CD4-positive, alpha-beta T cell treated with Interleukin-15 for 4 hours (primary cell): ENCODE results near the gene KCND3.
A peak's percentile ranks its signal among the peaks of the same experiment; 100 is the strongest.

Experiments
- DNase-seq: peaks from one replicate; pipeline ENCODE4 v3.0.0-alpha.2; 2020; ENCODE audit warnings: low spot score

Gene KCND3

GRCh38 chr1:111729946-111730681 is 259.4 kb downstream of the KCND3 start:
- no peak for DNase-seq

DNA sequence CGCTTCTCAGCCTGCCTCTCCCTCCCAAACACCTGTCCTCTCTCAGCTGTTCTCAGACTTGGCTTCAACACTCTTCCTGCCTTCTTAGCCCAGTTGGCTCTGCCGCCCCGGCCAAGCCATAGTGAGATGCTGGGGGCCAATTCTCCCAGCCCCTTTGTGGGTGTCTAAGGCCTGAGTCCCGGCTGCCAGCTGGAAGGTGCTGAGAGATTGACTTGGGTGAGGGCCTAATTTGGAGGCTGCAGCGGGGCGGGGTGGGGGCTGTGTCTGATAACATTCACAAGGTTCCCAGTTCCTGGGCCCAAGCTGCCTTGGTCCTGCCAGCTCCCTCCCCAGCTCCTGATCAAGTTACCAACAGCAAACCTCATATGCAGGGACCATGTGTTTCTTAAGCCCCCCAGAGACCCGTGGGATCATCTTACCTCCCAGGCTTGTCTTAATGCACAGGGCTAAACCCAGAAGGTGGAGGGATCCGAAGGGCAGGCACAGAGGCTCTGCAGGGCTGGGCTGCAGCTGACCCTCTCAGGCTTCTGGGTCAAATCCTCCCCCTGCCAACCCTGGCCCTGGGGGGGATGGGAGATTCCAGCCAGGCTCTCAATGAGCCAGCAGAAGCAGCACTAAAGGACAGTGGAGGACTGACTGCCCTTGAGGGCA is 260.1 kb downstream of the KCND3 start:
- no peak for DNase-seq

- no peak for DNase-seq
Measured at GRCh38 chr1:111727056-111727455, 262.4 kb downstream of the KCND3 start.

- no peak for DNase-seq
Measured at GRCh38 chr1:111725192-111725591, 264.3 kb downstream of the KCND3 start.

DNA sequence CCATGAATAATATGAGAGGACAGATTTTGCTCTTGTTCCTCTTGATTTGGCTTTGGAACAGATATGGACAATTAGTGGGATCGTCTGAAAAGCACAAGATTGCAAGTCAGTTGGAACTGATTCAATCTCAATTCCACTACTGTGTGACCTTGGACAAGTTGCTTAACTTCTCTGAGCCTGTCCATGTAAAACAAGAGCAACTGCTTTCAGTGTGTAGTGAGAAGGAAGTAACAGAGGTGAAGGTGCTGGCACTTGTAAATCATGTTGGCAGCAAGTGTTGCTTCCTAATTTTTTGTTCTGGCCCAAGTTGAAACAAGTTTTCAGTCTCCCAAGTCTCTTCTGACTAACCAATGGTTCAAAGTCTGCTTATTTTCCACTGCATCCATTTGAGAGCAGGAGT is 265.6 kb downstream of the KCND3 start:
- DNase-seq, result no peak

- DNase-seq, result peak; percentile 14
Measured at GRCh38 chr1:111723091-111723806, 266.2 kb downstream of the KCND3 start.

DNA sequence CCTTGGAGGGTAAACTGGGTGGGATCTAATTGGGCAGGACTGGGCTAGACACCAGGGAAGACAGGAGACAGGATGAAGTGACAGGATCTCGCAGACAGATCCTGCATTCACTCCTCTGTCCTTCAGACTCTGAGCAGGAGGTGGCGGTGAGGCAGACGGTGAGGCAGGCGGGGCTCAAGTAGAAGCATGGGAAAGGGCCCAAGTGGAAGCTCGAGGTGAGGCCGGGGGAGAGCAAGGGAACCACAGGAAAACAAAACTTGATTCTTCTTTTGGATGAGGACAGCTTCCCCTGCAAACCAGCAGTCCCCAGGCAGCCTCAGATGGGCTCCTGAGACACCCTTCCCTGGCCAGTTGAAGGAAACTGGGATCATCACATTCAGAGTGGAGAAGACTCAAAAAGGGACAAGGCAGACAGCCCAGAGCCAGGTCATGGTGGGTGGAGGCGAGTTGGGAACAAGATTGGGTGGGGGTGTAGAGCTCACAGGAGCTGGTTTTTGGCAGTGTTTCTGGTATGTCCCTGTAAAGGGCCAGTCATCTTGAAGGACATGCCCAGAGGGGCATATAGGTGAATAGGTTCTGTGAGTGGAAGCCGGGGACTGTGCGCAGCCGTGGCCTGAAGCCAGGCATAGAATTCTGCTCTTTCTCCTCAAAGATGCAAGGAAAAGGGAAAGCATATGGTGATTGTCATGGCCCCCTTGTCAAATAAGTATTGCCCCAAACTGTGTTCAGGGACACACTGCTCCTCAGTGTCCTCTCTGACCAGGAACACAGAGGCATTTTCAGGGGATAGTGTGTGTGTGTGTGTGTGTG is 268.3 kb downstream of the KCND3 start:
- DNase-seq, result no peak
